Measurements from ENCODE around the gene RCBTB1. TPM values are rescaled to one million over a fixed set of nuclear protein-coding genes. Genes with fewer than 3 reads are reported as not detected.
"Not testable (repeated sequence)": the region's sequence is repeated elsewhere in the genome, so short reads cannot be mapped to it uniquely, and the experiment has no call there.

RCBTB1 gene
- total RNA-seq, 1 donor from 2014 or later: 24.2 TPM

DNA sequence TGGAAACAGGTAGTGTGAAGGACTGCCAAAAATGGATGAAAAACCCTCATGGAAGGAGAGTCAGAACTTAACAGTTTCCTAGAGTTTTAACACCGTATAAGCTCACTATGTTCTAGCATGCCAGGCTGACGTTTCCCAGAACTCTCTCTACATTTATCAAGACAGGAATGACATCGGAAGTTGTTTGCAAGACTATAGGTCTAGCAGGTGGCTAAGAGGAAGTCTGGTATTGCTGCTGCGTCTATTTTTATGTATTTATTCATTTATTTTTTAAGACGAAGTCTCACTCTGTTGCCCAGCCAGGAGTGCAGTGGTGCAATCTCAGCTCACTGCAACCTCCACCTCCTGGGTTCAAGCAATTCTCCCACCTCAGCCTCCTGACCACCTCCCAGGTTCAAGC, 22.4 kb upstream of the RCBTB1 start:
- H3K36me3 Mint-ChIP-seq: no peaks in the 10 kb centered on the region
- no peaks in the 10 kb centered on the region for H3K9me3 Mint-ChIP-seq
- no peaks in the 10 kb centered on the region for H3K27me3 Mint-ChIP-seq (ENCODE audit: low read depth)
- DNase-seq (ENCODE audit: low spot score in 2 of 2, unreplicated experiment in 2 of 2): no peak
- H3K4me3 Mint-ChIP-seq: no peak overlapping the region
- H3K27ac Mint-ChIP-seq: no peak overlapping the region
- peaks cover 16% of the 10 kb centered on the region for H3K4me1 Mint-ChIP-seq
- TF ChIP-seq, protein P1, sequence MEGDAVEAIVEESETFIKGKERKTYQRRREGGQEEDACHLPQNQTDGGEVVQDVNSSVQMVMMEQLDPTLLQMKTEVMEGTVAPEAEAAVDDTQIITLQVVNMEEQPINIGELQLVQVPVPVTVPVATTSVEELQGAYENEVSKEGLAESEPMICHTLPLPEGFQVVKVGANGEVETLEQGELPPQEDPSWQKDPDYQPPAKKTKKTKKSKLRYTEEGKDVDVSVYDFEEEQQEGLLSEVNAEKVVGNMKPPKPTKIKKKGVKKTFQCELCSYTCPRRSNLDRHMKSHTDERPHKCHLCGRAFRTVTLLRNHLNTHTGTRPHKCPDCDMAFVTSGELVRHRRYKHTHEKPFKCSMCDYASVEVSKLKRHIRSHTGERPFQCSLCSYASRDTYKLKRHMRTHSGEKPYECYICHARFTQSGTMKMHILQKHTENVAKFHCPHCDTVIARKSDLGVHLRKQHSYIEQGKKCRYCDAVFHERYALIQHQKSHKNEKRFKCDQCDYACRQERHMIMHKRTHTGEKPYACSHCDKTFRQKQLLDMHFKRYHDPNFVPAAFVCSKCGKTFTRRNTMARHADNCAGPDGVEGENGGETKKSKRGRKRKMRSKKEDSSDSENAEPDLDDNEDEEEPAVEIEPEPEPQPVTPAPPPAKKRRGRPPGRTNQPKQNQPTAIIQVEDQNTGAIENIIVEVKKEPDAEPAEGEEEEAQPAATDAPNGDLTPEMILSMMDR (IDR thresholded peaks at IDR 0.05; ENCODE audit: unreplicated experiment): no peak

DNA sequence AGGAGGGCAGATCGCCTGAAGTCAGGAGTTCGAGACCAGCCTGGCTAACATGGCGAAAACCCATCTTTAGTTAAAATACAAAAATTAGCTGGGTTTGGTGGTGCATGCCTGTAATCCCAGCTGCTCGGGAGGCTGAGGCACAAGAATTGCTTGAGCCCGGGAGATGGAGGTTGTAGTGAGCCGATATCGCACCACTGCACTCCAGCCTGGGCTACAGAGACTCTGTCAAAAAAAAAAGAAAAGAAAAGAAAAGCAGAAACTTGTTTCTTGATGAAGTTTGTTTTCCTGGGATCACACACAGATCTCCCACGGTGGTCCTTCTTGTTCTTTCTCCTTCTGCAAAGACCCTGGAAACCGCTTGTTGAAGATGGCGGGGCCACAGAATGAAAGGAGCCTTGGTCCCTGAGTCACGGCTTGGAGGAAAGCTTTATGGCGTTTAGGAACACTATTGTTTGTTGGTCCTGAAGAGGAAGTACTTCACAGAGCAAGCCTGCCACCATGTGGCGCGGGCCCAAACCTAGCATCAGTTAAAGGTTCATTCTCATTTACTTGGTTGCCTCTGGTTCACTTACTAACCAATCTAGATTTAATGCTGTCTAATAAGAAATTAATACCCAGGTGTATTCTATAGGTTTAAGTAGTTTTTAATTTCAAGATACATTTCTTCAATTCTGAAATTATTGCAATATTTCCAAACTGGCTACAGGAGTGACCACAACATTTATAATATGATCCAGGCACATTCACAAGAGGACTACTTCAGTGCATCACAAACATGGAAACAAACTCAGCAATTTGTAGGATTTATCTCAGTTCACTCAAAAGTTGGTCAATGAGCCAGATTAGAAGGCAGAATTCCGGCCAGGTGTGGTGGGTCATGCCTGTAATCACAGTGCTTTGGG, 21.6 kb upstream of the RCBTB1 start:
- Mint-ChIP-seq H3K4me1 (peaks cover 16% of the 10 kb centered on the region), H3K4me3 (peak overlapping the region; percentile 62), H3K27ac (peak overlapping the region; percentile 83), H3K36me3 (no peaks in the 10 kb centered on the region), H3K27me3 (ENCODE audit: low read depth) (no peaks in the 10 kb centered on the region), H3K9me3 (no peaks in the 10 kb centered on the region)
- TF ChIP-seq, protein P1 (IDR thresholded peaks at IDR 0.05; ENCODE audit: unreplicated experiment): peak; percentile 25
- DNase-seq (ENCODE audit: low spot score in 2 of 2, unreplicated experiment in 2 of 2): peak; percentile 46 to 75

DNA sequence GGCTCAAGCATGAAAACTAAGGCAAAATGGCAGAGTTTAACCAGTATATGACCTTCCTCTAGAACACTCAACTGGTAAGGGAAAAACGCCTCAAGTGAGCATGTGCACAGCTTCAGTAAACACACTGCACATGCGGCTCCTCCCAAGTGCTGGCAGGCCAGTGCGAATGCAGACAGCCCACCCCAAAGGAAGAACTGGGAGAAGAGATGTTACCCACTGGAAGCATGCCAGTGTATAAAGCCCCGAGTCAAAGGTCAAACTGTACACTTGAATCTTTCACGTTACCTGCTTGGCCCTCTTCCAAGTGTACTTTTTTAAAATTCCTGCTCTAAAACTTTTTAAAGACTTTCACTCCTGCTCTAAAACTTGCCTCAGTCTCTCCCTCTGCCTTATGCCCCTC, 19.2 kb upstream of the RCBTB1 start:
- no peaks in the 10 kb centered on the region for H3K27me3 Mint-ChIP-seq (ENCODE audit: low read depth)
- TF ChIP-seq, protein P1 (IDR thresholded peaks at IDR 0.05; ENCODE audit: unreplicated experiment): no peak
- no peak overlapping the region for H3K27ac Mint-ChIP-seq
- no peaks in the 10 kb centered on the region for H3K9me3 Mint-ChIP-seq
- no peak overlapping the region for H3K4me3 Mint-ChIP-seq
- no peaks in the 10 kb centered on the region for H3K36me3 Mint-ChIP-seq
- DNase-seq (ENCODE audit: low spot score in 2 of 2, unreplicated experiment in 2 of 2): no peak
- H3K4me1 Mint-ChIP-seq: peaks cover 16% of the 10 kb centered on the region

DNA sequence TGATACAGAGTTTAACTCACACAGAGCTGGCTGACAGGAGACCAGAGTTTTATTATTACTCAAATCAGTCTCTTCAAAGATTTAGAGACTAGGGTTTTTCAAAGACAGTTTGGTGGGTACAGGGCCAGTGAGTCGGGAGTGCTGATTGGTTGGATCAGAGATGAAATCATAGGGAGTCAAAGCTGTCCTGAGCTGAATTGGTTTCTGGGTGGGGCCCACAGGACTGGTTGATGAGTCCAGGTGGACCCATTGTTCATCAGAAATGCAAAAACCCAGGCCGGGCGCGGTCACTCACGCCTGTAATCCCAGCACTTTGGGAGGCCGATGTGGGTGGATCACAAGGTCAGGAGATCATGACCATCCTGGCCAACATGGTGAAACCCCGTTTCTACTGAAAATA, 17.3 kb upstream of the RCBTB1 start:
- H3K27me3 Mint-ChIP-seq (ENCODE audit: low read depth); H3K4me3 Mint-ChIP-seq; DNase-seq (ENCODE audit: low spot score in 2 of 2, unreplicated experiment in 2 of 2); H3K36me3 Mint-ChIP-seq; H3K9me3 Mint-ChIP-seq: not testable (repeated sequence)
- peaks cover 15% of the 10 kb centered on the region for H3K4me1 Mint-ChIP-seq
- peak overlapping the region; percentile 14 for H3K27ac Mint-ChIP-seq

DNA sequence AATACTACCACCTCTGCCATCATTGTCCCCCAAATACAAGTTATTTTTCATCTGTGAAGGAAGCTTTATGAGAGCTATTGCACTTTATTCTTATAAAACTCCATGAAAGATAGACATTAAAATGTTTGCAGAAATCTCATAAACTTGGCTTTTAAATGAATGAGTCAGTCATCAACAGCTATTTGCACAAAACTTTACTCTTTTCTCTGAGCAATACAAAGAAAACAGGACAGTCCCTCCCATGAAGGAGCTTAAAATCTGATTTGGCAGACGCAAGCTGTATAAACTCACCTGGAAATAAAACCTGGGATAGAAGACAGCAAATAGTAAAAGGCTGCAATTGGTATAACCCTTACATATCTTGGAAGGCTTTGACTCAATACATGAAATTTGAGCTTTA, 16.6 kb upstream of the RCBTB1 start:
- Mint-ChIP-seq H3K36me3 (no peaks in the 10 kb centered on the region), H3K27ac (no peak overlapping the region), H3K9me3 (no peaks in the 10 kb centered on the region), H3K4me1 (peaks cover 9% of the 10 kb centered on the region), H3K27me3 (ENCODE audit: low read depth) (peaks cover 1% of the 10 kb centered on the region), H3K4me3 (no peak overlapping the region)
- TF ChIP-seq, protein P1 (IDR thresholded peaks at IDR 0.05; ENCODE audit: unreplicated experiment): no peak
- DNase-seq (ENCODE audit: low spot score in 2 of 2, unreplicated experiment in 2 of 2): no peak

DNA sequence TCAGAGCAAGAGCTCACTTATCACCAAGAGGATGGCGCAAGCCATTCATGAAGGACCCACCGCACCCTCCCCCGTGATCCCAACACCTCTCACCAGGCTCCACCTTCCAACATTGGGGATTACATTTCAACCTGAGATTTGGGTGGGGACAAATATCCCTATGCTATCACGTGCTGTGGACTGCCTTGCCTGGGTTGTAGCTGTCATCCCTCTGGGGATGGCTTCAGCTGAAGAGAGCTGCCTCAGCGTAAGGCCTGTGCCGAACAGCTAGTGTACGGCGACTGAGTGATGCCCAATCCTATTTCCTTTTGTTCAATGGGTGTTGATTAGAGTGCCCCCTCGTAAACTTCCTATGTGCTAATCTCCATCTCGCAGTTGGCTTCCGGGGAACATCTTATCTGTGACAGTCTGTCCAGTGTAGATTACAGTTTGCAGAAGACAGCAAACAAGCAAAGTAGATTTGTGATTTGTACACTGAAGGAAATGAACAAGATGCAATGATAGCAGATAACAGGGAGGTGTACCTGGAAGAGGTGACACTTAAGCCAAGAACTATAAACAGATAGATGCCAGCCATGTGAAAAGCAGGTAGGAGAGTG, 11.8 kb upstream of the RCBTB1 start:
- Mint-ChIP-seq H3K27ac (no peak overlapping the region), H3K4me1 (no peaks in the 10 kb centered on the region), H3K27me3 (ENCODE audit: low read depth) (peaks cover 1% of the 10 kb centered on the region), H3K4me3 (no peak overlapping the region), H3K36me3 (peaks cover 2% of the 10 kb centered on the region), H3K9me3 (no peaks in the 10 kb centered on the region)
- DNase-seq (ENCODE audit: low spot score in 2 of 2, unreplicated experiment in 2 of 2): no peak
- TF ChIP-seq, protein P1 (IDR thresholded peaks at IDR 0.05; ENCODE audit: unreplicated experiment): no peak
